Measurements from ENCODE around the gene VKORC1. TPM values are rescaled to one million over a fixed set of nuclear protein-coding genes. Genes with fewer than 3 reads are reported as not detected.

VKORC1 gene
- total RNA-seq, 1 donor from 2014 or later: 59.6 TPM

DNA sequence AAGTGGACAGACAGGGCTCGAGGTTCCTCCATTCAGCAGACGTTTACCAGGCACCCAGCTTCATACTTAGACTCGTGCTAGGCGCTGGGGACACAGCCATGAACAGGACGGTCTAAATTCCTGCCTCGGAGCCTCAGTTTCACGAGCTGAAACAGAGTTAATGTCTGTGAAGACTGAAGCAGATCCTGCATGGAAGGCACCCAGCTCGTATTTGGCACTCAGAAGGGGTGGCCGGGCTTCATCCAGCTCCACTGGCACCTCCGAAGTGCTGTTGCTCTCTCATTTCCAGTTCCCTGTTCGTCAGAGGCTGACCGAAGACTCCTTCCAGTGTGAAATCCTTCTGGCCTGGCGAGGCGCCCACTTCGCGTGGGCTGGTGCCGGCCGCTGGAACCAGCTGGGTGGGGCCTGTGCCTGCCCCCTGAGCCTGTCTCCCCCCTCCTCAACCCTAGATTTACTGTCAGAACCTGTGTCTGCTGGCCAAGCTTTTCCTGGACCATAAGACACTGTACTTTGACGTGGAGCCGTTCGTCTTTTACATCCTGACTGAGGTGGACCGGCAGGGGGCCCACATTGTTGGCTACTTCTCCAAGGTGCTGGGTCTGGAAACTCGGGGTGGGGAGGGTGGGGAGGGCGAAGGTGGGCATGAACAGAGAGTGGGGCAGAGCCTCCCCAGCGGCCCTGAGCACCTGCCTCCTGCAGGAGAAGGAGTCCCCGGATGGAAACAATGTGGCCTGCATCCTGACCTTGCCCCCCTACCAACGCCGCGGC lies 35.2 kb upstream of the VKORC1 start:
- Mint-ChIP-seq H3K27me3 (ENCODE audit: unreplicated experiment) (peaks cover 7% of the 10 kb centered on the region), H3K36me3 (ENCODE audit: low read depth, unreplicated experiment) (peaks cover 31% of the 10 kb centered on the region), H3K4me3 (ENCODE audit: unreplicated experiment) (no peak overlapping the region), H3K4me1 (ENCODE audit: unreplicated experiment) (peaks cover 6% of the 10 kb centered on the region), H3K27ac (ENCODE audit: unreplicated experiment) (no peak overlapping the region), H3K9me3 (ENCODE audit: unreplicated experiment) (no peaks in the 10 kb centered on the region)
- no peak for TF ChIP-seq CTCF (IDR thresholded peaks at IDR 0.05; ENCODE audit: unreplicated experiment)
- DNase-seq (ENCODE audit: low spot score): no peak

GRCh38 chr16:31128711-31129567 lies 34.3 kb upstream of the VKORC1 start:
- H3K9me3 Mint-ChIP-seq (ENCODE audit: unreplicated experiment): no peaks in the 10 kb centered on the region
- H3K27ac Mint-ChIP-seq (ENCODE audit: unreplicated experiment): peak overlapping the region; percentile 78
- TF ChIP-seq CTCF (IDR thresholded peaks at IDR 0.05; ENCODE audit: unreplicated experiment): no peak
- H3K36me3 Mint-ChIP-seq (ENCODE audit: low read depth, unreplicated experiment): peaks cover 31% of the 10 kb centered on the region
- peaks cover 5% of the 10 kb centered on the region for H3K4me1 Mint-ChIP-seq (ENCODE audit: unreplicated experiment)
- no peak for DNase-seq (ENCODE audit: low spot score)
- H3K4me3 Mint-ChIP-seq (ENCODE audit: unreplicated experiment): no peak overlapping the region
- H3K27me3 Mint-ChIP-seq (ENCODE audit: unreplicated experiment): peaks cover 7% of the 10 kb centered on the region

GRCh38 chr16:31127182-31127581 lies 32.6 kb upstream of the VKORC1 start:
- Mint-ChIP-seq H3K9me3 (ENCODE audit: unreplicated experiment) (no peaks in the 10 kb centered on the region), H3K36me3 (ENCODE audit: low read depth, unreplicated experiment) (peaks cover 32% of the 10 kb centered on the region), H3K27ac (ENCODE audit: unreplicated experiment) (no peak overlapping the region), H3K27me3 (ENCODE audit: unreplicated experiment) (peaks cover 2% of the 10 kb centered on the region), H3K4me1 (ENCODE audit: unreplicated experiment) (peaks cover 3% of the 10 kb centered on the region), H3K4me3 (ENCODE audit: unreplicated experiment) (no peak overlapping the region)
- TF ChIP-seq CTCF (IDR thresholded peaks at IDR 0.05; ENCODE audit: unreplicated experiment): no peak
- no peak for DNase-seq (ENCODE audit: low spot score)

- Mint-ChIP-seq H3K27ac (ENCODE audit: unreplicated experiment) (no peak overlapping the region), H3K9me3 (ENCODE audit: unreplicated experiment) (no peaks in the 10 kb centered on the region), H3K4me3 (ENCODE audit: unreplicated experiment) (peak overlapping the region; percentile 44), H3K4me1 (ENCODE audit: unreplicated experiment) (peaks cover 3% of the 10 kb centered on the region), H3K27me3 (ENCODE audit: unreplicated experiment) (peaks cover 2% of the 10 kb centered on the region), H3K36me3 (ENCODE audit: low read depth, unreplicated experiment) (peaks cover 36% of the 10 kb centered on the region)
- TF ChIP-seq CTCF (IDR thresholded peaks at IDR 0.05; ENCODE audit: unreplicated experiment): no peak
- DNase-seq (ENCODE audit: low spot score): no peak
Observed at GRCh38 chr16:31125844-31126243, 31.2 kb upstream of the VKORC1 start.

DNA sequence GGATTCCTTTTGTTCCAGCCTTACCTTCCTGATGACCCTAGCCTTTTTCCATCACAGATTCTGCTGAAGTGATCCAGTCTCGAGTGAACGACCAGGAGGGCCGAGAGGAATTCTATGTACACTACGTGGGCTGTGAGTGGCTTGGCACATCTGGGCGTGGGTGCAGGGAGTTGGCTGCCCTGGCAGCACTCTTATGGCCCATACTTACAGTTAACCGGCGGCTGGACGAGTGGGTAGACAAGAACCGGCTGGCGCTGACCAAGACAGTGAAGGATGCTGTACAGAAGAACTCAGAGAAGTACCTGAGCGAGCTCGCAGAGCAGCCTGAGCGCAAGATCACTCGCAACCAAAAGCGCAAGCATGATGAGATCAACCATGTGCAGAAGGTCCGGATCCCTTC lies 25.5 kb upstream of the VKORC1 start:
- peaks cover 8% of the 10 kb centered on the region for H3K4me1 Mint-ChIP-seq (ENCODE audit: unreplicated experiment)
- DNase-seq (ENCODE audit: low spot score): no peak
- H3K9me3 Mint-ChIP-seq (ENCODE audit: unreplicated experiment): no peaks in the 10 kb centered on the region
- no peak for TF ChIP-seq CTCF (IDR thresholded peaks at IDR 0.05; ENCODE audit: unreplicated experiment)
- peaks cover 14% of the 10 kb centered on the region for H3K27me3 Mint-ChIP-seq (ENCODE audit: unreplicated experiment)
- no peak overlapping the region for H3K4me3 Mint-ChIP-seq (ENCODE audit: unreplicated experiment)
- H3K27ac Mint-ChIP-seq (ENCODE audit: unreplicated experiment): no peak overlapping the region
- H3K36me3 Mint-ChIP-seq (ENCODE audit: low read depth, unreplicated experiment): peaks cover 29% of the 10 kb centered on the region

Measured in endothelial cell (in vitro differentiated cells).